Activated CD4-positive, alpha-beta T cell treated with anti-CD3 and anti-CD28 coated beads for 48 hours (primary cell): ENCODE results near the gene FAM184B.

Experiments
- DNase-seq: peaks from one replicate; pipeline ENCODE4 v3.0.0-alpha.2; 2020

Gene FAM184B

DNA sequence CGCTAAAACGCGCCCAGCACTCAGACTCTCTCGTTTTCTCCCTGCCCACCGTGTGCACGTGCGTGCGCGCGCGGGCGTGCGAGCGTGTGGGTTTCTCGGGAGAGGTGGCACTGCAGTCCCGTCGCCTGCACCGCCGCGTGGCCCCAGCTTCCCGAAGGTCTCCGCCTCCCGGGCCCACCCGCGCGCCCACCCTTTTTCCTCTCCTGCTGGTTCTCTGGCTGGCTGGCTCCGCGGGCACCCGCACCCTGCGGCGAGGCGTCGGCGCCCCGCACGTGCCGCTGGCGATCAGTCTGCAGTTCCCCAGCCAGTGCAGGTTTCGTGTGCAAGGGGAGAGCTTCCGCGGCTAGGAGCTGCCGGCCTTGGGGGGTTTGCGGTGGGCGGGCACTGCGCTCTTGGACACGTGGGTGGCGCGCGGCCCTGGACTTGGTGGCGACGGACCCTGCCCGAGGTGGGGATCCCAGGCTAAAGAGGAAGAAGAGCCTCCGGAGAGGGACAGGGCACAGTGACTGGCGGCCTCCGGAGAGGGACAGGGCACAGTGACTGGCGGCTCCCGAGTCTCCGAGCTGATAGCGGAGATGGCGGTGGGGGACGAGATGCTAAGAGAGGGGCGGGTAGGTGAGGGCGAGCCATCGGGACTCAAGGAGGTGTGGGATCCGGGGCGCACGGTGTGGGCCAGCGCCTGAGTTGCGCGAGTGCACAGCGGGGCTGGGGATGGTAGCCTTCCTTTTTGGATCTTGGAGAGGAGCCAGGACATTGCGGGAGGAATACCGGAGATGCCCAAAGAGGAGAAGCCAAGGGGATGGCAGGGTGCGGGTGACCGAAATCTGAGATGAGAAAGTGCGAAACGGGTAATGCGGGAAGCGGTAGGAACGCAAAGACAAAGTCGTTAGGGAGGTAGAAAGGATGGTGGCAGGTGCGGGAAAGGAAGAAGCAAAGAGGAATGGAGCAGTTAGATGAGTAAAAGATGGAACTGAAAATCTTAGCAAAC is at the start of gene FAM184B:
TSS of gene FAM184B (minus strand) at position 322 of the 988 bp plus-strand sequence. CDS start 322 bp downstream, outside the sequence.
- peak; percentile 35 for DNase-seq

DNA sequence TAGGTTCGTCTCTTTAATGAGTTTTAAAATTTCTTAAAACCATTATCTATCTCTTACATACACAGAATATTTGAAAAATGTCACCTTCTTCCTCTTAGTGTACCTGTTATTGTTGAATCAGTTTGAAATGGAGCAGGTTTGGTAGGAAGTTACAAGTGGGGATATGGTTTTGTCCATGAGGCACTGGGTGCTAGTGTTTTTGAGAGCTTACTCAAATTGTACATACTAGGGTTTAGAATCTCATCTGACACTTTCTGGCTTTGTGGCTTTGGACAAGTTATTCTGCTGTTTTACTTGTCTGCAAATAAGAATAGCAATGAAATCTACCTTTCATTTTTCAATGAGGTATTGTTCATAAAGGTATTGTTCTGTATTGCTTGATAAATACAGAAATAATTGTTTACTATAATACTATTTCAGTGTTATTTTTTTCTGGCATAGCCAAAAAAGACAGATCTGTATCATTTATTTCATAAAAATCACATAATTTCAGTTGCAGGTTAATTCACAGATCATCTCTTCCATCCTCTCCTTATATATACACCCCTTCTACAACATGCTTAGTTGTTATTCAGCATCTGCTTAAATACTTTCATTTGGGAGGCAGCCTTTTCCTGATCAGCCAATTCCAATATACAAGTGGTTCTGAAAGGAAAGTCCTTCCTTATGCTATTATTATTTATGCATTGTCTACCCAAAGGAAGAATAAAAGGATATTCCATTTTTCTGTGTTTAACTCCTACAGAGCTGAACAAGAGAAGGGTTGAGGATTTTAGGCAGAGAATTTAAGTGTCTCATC is 42.6 kb upstream of the FAM184B start:
- DNase-seq, result no peak

DNA sequence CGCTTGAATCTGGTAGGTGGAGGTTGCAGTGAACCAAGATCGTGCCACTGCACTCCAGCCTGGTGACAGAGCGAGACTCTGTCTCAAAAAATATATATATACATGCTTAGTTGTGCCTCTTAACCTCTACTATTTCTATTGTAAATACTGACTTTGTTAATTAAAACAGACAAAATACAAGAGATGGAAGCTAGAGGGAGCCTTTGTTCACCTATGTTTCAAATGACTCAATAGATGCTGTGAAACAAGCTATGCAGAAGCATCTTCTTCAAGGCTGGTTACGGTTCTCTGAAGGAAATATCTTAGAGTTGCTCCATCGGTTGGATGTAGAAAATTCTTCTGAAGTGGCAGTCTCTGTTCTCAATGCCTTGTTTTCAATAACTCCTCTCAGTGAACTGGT is 35.6 kb upstream of the FAM184B start:
- DNase-seq, result no peak

DNA sequence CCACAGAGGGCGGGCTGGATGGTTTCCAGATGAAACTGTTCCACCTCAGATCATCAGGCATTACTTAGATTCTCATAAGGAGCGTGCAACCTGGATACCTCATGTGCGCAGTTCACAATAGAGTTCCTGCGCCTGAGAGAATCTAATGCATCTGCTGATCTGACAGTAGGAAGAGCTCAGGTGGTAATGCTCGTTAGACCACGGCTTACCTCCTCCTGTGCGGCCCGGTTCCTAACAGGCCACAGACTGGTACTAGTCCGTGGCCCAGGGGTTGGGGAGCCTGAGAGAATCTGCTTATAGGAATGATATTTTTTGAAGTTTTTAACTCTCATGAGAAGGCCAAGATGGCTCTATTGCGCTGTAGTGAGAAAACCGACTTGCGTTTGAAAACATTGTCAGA is 34.7 kb upstream of the FAM184B start:
- DNase-seq, result no peak

DNA sequence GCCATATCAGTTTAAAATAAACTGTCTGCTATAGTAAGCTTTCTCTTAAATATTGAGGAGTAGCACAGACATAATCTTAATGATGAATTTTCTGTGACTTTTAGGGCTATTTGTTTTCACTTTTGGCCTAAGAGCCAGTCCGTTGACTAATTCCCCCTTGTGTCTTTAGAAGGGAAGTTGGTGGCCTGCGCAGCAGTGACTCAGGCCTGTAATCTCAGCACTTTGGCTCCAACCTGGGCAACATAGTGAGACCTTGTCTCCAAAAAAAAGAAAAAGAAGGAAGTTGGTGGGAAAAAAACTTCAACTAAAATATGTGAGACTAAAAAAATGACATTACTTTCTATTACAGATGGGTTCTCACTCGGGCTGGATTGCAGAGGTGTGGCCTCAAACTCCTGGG is 32.7 kb upstream of the FAM184B start:
- no peak for DNase-seq

DNA sequence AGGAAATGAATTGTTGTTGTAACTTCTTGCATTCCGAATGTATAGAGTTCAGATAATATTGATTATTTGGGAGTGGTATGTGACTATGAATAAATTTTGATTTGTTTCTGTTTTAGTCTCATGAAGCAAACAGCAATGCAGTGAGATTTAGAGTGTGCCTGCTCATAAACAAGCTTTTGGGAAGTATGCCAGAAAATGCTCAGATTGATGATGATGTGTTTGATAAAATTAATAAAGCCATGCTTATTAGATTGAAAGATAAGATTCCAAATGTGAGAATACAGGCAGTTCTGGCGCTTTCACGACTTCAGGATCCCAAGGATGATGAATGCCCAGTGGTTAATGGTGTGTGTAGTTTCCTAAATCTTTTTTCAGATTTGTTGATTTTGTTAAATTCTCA is 31.4 kb upstream of the FAM184B start:
- no peak for DNase-seq

DNA sequence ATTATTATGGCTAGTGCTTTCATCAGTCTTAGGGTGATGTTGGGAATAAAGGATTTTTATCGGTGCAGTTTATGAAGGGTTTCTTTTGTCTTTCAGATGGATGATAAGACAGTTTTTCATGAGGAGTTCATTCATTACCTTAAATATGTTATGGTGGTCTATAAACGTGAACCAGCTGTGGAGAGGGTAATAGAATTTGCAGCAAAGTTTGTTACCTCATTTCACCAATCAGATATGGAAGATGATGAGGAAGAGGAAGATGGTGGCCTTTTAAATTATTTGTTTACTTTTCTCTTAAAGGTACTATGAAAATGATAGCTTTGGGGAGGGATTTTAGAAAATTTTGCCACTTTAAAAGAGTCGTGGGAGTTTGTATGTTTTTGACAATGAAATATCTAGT is 30.7 kb upstream of the FAM184B start:
- DNase-seq, result no peak

DNA sequence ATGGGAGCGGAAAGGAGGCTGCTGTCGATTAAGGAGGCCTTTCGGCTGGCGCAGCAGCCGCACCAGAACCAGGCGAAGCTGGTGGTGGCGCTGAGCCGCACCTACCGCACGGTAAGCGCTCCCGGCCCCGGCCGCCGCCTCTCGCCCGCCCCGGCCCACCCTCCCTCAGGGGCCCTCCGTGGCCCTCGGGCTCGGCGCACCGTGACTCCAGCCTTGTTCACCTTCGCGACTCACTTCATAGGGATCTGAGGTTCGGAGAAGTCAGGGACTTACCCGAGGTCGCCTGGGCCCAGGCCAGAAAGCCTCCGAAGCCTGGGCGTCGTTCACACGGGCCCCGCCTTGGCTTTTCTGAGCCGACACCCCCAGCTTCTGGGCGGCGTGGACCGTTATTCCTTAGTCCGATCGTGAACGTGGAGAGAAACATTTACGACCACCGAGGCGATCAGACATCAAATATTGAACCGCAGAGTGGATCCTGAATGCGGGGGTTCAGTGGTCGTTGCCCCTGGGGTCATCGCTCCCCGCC is 29.7 kb upstream of the FAM184B start:
- DNase-seq, result peak; percentile 56

DNA sequence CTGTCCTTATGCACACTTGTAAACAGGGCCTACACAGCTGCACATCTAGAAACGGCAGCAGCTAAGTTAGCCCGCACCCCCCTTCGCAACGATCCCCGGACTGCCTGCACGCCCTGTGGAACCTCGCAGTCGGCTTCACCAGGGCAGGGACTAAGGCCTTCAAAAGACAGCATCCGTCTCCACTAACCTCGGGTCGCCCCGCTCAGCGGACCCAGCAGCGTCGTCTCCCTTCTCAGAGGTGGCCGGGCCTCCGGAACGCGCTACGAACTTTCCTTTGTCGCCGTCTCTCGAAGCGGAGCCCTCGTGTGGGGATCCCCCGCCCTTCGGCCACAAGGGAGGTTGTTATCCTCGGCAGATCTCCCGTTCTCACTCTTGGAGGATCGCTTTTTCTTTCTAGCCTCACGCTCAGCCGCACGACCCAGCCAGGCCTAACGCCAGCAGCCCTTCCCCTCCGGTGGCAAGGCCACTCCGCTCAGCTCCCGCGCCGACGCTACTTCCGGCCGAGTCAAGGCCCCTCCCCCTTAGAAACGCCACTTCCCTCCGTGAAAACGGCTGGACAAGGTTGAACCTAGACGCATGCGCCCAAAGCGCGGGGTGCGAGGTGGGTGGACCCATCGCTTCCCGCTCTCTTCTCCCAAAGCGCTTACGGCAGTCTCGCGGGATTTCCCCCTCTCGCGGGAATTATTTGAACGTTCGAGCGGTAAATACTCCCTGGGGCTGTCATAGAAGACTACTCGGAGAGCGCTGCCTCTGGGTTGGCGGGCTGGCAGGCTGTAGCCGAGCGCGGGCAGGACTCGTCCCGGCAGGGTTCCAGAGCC is 29.0 kb upstream of the FAM184B start, which contains the start of the genes DCAF16 and NCAPG:
TSS of gene DCAF16 (minus strand) at position 498 of the 818 bp plus-strand sequence. CDS start 6,616 bp downstream, outside the sequence.
TSS of gene NCAPG (plus strand) at position 720 of the 818 bp plus-strand sequence. CDS start 99 bp downstream, outside the sequence.
- DNase-seq, result peak; percentile 99

DNA sequence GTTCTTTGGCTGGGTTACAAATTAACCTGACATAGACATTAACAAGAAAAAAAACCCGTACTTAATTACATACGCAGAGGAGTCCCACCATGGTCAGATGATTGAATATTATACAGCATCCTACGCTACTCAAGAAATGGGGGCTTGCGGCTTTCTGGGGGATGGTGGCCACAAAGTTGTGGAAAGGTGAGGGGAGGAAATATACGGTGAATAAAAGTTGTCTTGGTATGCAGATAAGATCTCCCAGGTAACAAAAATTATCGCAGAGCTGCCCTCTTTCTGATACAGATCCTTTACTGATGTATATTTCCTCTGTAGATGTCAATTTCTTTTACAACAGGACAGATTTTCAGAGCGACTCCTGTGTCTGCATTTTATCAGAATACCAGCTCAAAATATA is 28.2 kb upstream of the FAM184B start:
- DNase-seq, result no peak

DNA sequence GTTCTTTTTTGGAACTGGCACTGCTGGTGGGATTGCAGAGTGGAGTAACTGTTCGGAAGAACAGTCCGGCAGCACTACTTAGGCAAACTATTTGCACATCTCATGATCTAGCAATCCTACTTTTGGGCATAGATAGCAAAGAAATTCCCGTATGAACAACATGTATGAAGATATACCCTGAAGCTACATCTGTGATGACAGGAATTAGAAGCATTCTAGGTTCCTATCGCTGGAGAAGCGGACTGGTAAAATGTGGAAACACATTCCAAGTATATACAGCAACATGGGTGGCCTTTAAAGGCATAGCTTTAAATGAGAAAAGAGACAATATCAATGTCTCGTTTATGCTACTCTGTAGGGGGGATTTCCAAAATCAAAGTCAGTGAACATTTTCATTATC is 26.0 kb upstream of the FAM184B start:
- no peak for DNase-seq

DNA sequence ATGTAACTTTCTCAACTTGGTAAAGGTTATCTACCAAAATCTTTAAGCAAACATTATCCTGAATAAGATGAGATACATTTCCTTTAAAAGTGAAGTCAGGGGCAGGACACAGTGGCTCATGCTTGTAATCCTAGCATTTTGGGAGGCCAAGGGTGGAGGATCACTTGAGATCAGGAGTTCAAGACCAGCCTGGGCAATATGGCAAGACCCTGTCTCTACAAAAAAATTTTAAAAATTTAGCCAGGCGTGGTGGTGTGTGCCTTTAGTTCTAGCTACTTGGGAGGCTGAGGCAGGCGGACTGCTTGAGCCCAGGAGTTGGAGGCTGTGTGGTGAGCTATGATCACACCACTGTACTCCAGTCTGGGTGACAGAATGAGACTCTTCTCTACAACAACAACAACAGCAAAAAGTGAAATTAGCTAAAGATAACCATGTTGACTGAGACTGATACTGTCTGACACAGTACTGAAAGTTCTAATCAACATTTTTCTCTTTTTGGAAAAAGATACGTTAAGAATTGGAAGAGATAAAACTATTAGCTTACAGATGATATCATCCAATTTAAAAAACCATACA is 24.2 kb upstream of the FAM184B start:
- DNase-seq, result no peak

DNA sequence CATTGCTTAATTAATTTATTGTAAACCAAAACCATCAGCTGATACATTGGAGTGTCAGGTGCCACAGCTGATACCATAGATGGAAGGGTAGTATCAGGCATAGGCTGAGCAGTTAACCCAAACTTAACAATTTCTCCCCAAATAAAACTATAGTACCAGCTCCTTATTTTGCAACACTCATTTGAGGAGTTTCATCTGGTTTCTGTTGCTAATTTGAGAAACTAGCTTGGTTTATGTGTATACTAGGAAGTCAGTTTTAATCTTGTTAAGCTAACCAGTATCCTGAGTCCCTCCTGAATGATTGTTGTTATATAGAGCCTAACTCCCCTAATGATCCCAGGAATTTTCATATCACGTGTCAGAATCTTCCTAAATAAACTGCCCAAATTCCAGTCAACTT is 16.4 kb upstream of the FAM184B start:
- no peak for DNase-seq

DNA sequence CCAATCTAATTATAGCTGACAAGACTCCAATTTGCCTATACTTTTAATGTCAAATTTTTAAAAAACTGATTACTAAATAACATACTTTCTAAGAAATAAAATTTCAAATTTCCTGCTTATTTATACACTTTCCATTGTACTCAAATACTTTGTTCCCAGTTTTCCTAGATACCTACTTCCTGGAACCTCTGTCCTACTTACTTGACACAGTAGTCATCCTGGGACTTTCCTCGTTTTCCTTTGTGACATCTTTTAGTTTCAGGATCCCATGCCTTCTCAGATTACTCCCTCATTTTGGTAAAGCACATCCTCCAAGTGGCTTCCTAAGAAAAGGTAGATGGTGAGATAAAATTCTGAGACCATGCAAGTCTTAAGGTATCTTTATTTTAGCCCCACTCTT is 13.3 kb upstream of the FAM184B start:
- no peak for DNase-seq

DNA sequence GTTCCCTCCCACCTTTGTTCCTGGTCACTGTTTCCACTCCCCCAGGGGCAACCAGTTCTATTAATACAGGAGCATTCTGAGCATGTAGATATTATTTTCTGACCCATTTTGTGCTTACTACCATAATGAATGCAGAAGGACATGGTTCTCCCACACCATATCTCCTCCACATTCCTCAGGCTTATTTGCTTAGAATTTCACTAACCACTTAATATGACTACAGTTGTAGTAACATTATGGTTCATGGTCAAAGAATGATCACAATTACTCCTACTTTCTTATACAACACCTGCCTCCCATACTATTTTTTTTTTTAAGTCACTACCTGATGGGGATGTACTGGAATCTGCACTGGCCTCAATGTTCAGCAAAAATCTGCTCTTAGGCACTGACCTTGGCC is 7.5 kb upstream of the FAM184B start:
- no peak for DNase-seq

DNA sequence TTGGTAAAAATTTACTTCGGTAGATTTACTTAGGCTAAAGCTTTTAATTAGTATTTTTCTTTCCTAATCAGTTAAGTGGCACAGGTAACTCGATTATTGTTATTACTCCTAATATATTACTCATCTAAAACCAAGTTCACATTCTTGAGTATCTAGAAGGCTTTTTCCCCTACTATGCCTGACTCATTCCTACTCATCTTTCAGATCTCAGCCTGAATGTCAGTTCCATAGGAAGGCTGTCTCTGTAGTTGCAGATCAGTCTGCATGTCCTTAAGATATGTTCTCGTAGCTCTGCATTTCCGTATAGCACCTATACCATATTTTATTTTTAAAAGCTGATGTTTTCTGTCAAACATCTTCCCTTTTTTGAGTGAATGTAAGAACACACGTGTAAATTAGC is 5.9 kb upstream of the FAM184B start:
- no peak for DNase-seq

DNA sequence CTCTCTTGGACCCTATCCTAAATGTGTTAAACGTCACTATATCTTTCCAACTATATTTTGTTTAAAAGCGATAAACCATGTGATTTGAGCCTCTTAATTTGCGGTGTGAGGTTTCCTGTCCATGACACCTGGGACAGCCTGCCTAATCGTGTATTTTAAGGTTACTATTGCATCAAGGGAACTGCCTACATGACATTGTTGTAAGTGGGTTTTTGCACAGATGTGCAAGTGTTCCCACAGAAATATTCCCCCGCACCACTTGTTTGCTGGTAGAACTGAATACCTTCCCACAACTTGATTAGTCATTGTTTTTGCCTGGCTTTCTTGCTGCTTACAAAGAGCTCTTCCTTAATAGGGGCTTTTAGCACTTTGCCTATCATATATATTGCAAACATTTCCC is 5.1 kb upstream of the FAM184B start:
- no peak for DNase-seq

DNA sequence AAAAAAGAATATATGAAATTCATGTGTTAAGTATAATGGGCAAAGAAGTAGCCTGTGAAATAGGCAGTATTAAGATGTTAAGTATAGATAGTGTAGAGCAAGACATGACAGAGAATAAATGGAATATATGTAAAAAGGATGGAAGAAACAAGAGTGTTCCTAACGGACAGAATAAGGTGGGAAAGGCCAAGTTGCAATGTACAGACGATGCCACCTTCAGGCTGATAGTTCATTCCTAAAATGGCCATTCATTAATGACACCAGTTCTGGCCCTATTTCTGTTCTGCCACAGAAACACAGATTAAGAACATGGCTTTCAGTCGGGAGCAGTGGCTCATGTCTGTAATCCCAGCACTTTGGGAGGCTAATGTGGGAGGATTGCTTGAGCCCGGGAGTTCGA is 4.4 kb upstream of the FAM184B start:
- no peak for DNase-seq

DNA sequence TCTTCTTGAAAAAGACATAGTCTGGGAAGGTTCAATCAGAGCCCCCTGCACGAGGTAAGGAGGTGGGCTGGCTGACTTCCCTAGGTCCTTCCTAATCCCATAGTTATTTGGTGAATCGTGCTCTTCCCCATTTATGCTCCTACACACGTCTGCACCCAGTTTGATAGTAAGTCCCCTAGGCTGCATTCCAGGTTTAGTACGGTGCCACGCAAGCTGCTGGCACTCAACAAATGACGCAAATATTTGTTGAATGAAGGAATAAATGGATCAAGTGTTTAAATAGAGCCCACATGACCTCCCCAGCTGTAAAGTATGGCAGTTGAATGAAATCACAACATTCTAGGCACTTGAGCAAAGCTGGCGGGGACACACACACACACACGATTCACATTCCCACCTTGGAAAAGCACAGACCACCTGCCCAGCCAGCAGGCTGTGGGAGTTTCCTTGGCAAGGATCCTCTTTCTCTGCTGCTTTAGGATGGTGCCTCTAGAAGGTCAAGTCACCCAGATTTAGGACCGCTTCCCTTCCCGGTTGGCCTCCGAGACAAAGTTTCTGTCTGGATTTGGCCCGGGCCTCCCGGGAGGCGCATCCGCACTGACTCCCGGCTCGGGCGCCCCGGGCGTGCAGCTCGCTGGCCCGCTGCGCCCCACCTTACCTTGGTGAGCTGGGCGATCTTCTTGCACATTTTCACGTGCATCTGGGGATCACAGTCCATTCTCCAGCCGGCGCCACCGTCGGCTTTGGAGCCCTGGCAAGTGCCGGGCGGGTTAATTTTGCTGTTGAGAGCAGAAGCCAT is 721 bp downstream of the FAM184B start:
- no peak for DNase-seq

DNA sequence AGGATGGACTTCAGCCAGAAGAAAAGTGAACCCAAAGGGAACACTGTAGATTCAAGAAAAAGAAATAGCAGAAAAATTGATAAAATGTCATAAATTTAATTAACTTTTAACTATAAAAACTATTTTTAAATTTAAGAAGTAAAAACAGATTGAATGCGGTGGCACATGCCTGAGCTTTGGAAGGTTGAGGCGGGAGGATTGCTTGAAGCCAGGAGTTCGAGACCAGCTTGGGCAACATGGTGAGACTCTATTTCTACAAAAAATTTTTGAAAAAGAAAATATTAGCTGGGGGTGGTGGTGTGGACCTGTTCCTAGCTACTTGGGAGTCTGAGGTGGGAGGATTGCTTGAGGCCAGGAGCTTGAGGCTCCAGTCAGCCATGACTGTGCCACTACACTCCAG is 3.0 kb downstream of the FAM184B start:
- DNase-seq, result no peak

DNA sequence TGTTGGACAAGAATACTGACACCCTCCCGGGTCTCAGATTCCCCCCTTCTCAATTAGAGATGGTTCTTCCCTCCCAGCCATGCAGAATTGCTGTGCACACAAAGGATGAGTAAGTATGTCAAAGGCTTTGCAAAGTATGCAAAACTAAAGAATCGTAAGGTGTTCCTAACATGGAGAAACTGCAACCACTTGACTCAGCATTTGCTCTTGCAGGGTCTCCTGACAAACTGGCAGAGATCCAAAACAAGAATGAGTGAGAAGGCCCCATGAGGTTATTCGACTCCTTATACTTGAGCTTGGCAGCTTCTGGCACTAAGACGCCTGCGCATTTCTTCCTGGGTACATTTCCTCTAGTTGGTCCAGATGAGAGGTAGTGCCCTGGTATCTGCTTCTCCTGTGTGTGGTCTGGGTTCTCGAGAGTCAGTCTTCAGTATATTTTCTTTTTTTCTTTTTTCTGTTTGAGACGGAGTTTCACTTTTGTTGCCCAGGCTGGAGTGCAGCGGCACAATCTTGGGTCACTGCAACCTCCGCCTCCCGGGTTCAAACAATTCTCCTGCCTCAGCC is 8.2 kb downstream of the FAM184B start:
- no peak for DNase-seq
